ENCODE data around the gene CASP2.

GRCh38 chr7:143272871-143273270, 15.3 kb upstream of the CASP2 start:
- TF ChIP-seq CTCF (IDR thresholded peaks at IDR 0.05): no peak
- no peak for TF ChIP-seq POLR2A (IDR thresholded peaks at IDR 0.05; ENCODE audit: low read length)

Data from A549 (cell line).